ENCODE data around the gene LHX8.

Gene LHX8

GRCh38 chr1:75132812-75133619 is 1.2 kb upstream of the LHX8 start:
- TF ChIP-seq CTCF (IDR thresholded peaks at IDR 0.05) = no peak
- Histone ChIP-seq H3K4me3 (no peak overlapping the region), H3K27ac (no peak overlapping the region)
- DNase-seq (ENCODE audit: low spot score) = no peak

GRCh38 chr1:75134647-75135572 is 722 bp downstream of the LHX8 start:
- DNase-seq (ENCODE audit: low spot score) = no peak
- no peak overlapping the region for H3K27ac ChIP-seq
- TF ChIP-seq CTCF (IDR thresholded peaks at IDR 0.05) = no peak
- peak overlapping the region; percentile 68 for H3K4me3 ChIP-seq

GRCh38 chr1:75135573-75136194 is 1.5 kb downstream of the LHX8 start:
- Histone ChIP-seq H3K27ac (no peak overlapping the region), H3K4me3 (peak overlapping the region; percentile 68)
- no peak for DNase-seq (ENCODE audit: low spot score)
- no peak for TF ChIP-seq CTCF (IDR thresholded peaks at IDR 0.05)

- DNase-seq (ENCODE audit: low spot score) = no peak
- TF ChIP-seq CTCF (IDR thresholded peaks at IDR 0.05) = no peak
- no peak overlapping the region for H3K27ac ChIP-seq
- H3K4me3 ChIP-seq = peak overlapping the region; percentile 68
Observed at GRCh38 chr1:75136195-75136815, 2.1 kb downstream of the LHX8 start.

GRCh38 chr1:75136921-75137641 is 2.9 kb downstream of the LHX8 start:
- no peak for TF ChIP-seq CTCF (IDR thresholded peaks at IDR 0.05)
- DNase-seq (ENCODE audit: low spot score) = no peak
- Histone ChIP-seq H3K4me3 (peak overlapping the region; percentile 68), H3K27ac (no peak overlapping the region)

GRCh38 chr1:75152092-75152491 is 17.9 kb downstream of the LHX8 start:
- TF ChIP-seq CTCF (IDR thresholded peaks at IDR 0.05) = no peak
- Histone ChIP-seq H3K4me3 (no peak overlapping the region), H3K27ac (no peak overlapping the region)
- DNase-seq (ENCODE audit: low spot score) = no peak
